HepG2 (cell line): ENCODE data around the gene RPP25L. TPM values are rescaled to one million over a fixed set of nuclear protein-coding genes. Genes with fewer than 3 reads are reported as not detected.

ENCODE experiments used
- ATAC-seq: fragments of 200-7000 bp; cut with Tn5 transposase; 3 replicates; pipeline ENCODE4 v1.9.1; 2020; ENCODE audit warnings: mild to moderate bottlenecking, moderate library complexity
- BruUV-seq: library from RNA; stranded (reverse); fragments of 400-500 nt; replicated peaks from 2 replicates; lab custom pipeline; 2021; lab: Mats Ljungman, UMichigan
- CTCF ChIA-PET: fragments of 300-600 bp; formaldehyde crosslinking; extraction: SDS; loops from one replicate; lab custom pipeline; 2021; ENCODE audit warnings: low total read pairs, inconsistent platforms, low intra/inter-chr PET ratio; lab: Yijun Ruan, JAX
- POLR2A ChIA-PET: fragments of 350-600 bp; sonication (Branson Sonifier 250); formaldehyde crosslinking; loops from one replicate; lab custom pipeline; 2020; ENCODE audit warnings: antibody characterized with exemption, inconsistent platforms; lab: Yijun Ruan, JAX
- DNase-seq: peaks from one replicate; pipeline ENCODE4 v3.0.0-alpha.2; 2015; ENCODE audit warnings: low spot score
- FAIRE-seq: peaks from 3 replicates; lab custom pipeline; 2011; peaks lifted over from hg19 to GRCh38; lab: Jason Lieb, UNC
- H2AFZ ChIP-seq: one replicate; pipeline ENCODE4 v1.6.1; 2011; ENCODE audit warnings: low read length, inconsistent platforms
- H3K27ac ChIP-seq: fragments of 300-600 bp; 3 replicates; pipeline ENCODE4 v1.8.0; 2011; ENCODE audit warnings: mixed run types, mild to moderate bottlenecking, mixed read lengths, low read length, inconsistent platforms; ENCODE audit not compliant: insufficient read depth; ENCODE audit errors: extremely low read length
- H3K27me3 ChIP-seq, 2 experiments: fragments of 200-600 bp in 1 of 2; 2 replicates in 1 of 2; 3 replicates in 1 of 2; pipeline versions ENCODE4 v1.6.0 to v1.8.0; 2011; ENCODE audit warnings: low read length in 2 of 2, mild to moderate bottlenecking in 2 of 2, moderate library complexity in 2 of 2, inconsistent platforms in 1 of 2; ENCODE audit not compliant: insufficient read depth in 2 of 2, control insufficient read depth in 1 of 2
- H3K36me3 ChIP-seq, 2 experiments: fragments of 200-600 bp in 1 of 2; replicated peaks in 1 of 2; 2 replicates in 1 of 2; 3 replicates in 1 of 2; pipeline versions ENCODE4 v1.5.1 to v1.8.0; 2011; ENCODE audit warnings: low read length in 2 of 2, inconsistent platforms in 1 of 2; ENCODE audit not compliant: insufficient read depth in 2 of 2, control insufficient read depth in 1 of 2
- H3K4me1 ChIP-seq: 2 replicates; pipeline ENCODE4 v1.5.1; 2012; ENCODE audit warnings: low read length, inconsistent platforms; ENCODE audit not compliant: insufficient read depth
- H3K4me2 ChIP-seq: 2 replicates; pipeline ENCODE4 v1.6.0; 2011; ENCODE audit warnings: low read depth, low read length, inconsistent platforms
- H3K4me3 ChIP-seq, 3 experiments: fragments of 200-600 bp in 1 of 3; sonication (generic), shearing (Covaris generic) in 1 of 3; replicated peaks in 1 of 3; 2 replicates each; pipeline ENCODE4 v1.5.1; 2011 to 2016; ENCODE audit warnings: low read length in 3 of 3, inconsistent platforms in 2 of 3, low read depth in 2 of 3, mild to moderate bottlenecking in 2 of 3, control low read depth in 1 of 3, mixed read lengths in 1 of 3; ENCODE audit not compliant: insufficient read depth in 1 of 3
- H3K79me2 ChIP-seq: one replicate; pipeline ENCODE4 v1.6.1; 2011; ENCODE audit warnings: low read length, inconsistent platforms; ENCODE audit not compliant: insufficient read depth
- H3K9ac ChIP-seq: 2 replicates; pipeline ENCODE4 v1.6.0; 2011; ENCODE audit warnings: mild to moderate bottlenecking, low read depth, low read length, inconsistent platforms; ENCODE audit not compliant: insufficient read depth
- H3K9me3 ChIP-seq: 2 replicates; pipeline ENCODE4 v1.5.1; 2012; ENCODE audit warnings: mild to moderate bottlenecking, low read length
- H4K20me1 ChIP-seq: 2 replicates; pipeline ENCODE4 v1.6.0; 2011; ENCODE audit warnings: inconsistent platforms, mild to moderate bottlenecking, low read length, moderate library complexity; ENCODE audit not compliant: insufficient read depth
- CTCF ChIP-seq: sonication (generic); formaldehyde crosslinking; IDR thresholded peaks from 2 replicates; pipeline ENCODE4 v1.5.0; 2020; ENCODE audit warnings: mild to moderate bottlenecking, missing genetic modification reagents, moderate library complexity
- MAF1 ChIP-seq: sonication (generic); formaldehyde crosslinking; IDR thresholded peaks from 2 replicates; pipeline ENCODE4 v1.5.0; 2020; ENCODE audit warnings: missing genetic modification reagents, borderline replicate concordance
- MYNN ChIP-seq: sonication (generic); formaldehyde crosslinking; IDR thresholded peaks from 2 replicates; pipeline ENCODE4 v1.4.0; 2020; ENCODE audit warnings: mild to moderate bottlenecking, low read depth, missing genetic modification reagents
- STAG1 ChIP-seq: sonication (generic); formaldehyde crosslinking; IDR thresholded peaks from 2 replicates; pipeline ENCODE4 v1.4.0; 2020; ENCODE audit warnings: missing genetic modification reagents
- ZBTB33 ChIP-seq: sonication (generic); formaldehyde crosslinking; IDR thresholded peaks from 2 replicates; pipeline ENCODE4 v1.4.0; 2020; ENCODE audit warnings: missing genetic modification reagents
- WGBS: methylation state at CpG from one replicate; pipeline ENCODE4 v1.1.6; 2017; ENCODE audit warnings: low lambda C conversion rate; 5-methylcytosine and 5-hydroxymethylcytosine counted together
- in situ Hi-C: cut with HindIII; loops from 2 replicates; pipeline ENCODE4 v1.10.0; 2017; ENCODE audit warnings: low pct_unique_long_range_greater_than_20kb; ENCODE audit not compliant: extremely low pct_ligation_motif_present
- intact Hi-C: fragments of 100-400 bp; cut with micrococcal nuclease; formaldehyde crosslinking; loops from one replicate; pipeline ENCODE4 v1.10.0; 2022; ENCODE audit not compliant: unreplicated experiment
- polyA plus RNA-seq, 8 experiments: library from polyadenylated mRNA; depleted of rRNA in 3 of 8; stranded (reverse) in 7 of 8; unstranded in 1 of 8; fragments of >200 nt; fragmentation: Illumina TruSeq in 4 of 8; extraction: Trizol in 4 of 8; gene quantifications; 2 replicates each; pipeline versions ENCODE4 v1.2.1 to v1.2.3, GENCODE V29; 2011 to 2016; ENCODE audit warnings: low read depth in 4 of 8, missing spikeins in 1 of 8, mixed read lengths in 1 of 8; ENCODE audit not compliant: insufficient read depth in 1 of 8
- total RNA-seq, 5 experiments: library from RNA; depleted of rRNA; stranded (reverse); fragments of >200 nt; fragmentation: Illumina TruSeq; extraction: Trizol; gene quantifications; 2 replicates each; pipeline ENCODE4 v1.2.3, GENCODE V29; 2016; ENCODE audit warnings: low read depth in 1 of 5

The RPP25L gene
- total and polyA plus RNA-seq, 2 of the 13 experiments (the other 11 are each of a cell fraction or from before 2014, with no cell fraction given) = 24.5 to 27.3 TPM

- FAIRE-seq = no peak
Observed at GRCh38 chr9:34562135-34562745, 49.7 kb downstream of the RPP25L start.

More at GRCh38 chr9:34562135-34562745, 49.7 kb downstream of the RPP25L start:
- Histone ChIP-seq H3K9me3 (no peaks in the 10 kb centered on the region), H3K9ac (no peak overlapping the region), H3K4me3 (no peak overlapping the region), H3K4me2 (no peak overlapping the region), H2AFZ (no peak overlapping the region), H3K27ac (no peak overlapping the region), H4K20me1 (no peaks in the 10 kb centered on the region; the same call in 1 of the 2 replicates)
- in situ Hi-C loops (no loop called here), intact Hi-C loops (no loop called here)
- ChIA-PET CTCF (interaction anchor here (1.6 kb wide), 1 partner anchor 29 kb away, joined by 10 read pairs; no protein-coding TSS in a partner anchor), POLR2A (interaction anchor here (1.1 kb wide), 1 partner anchor 60 kb away, joined by 3 read pairs; no protein-coding TSS in a partner anchor)
- WGBS = 17% methylated on average over 6 of the region's 7 CpGs
- BruUV-seq = no TSS peak
- DNase-seq = no peak
- TF ChIP-seq MYNN (CRISPR knock-in tag) = no peak
- TF ChIP-seq CTCF (CRISPR knock-in tag) = peak; percentile 59
- no peak for TF ChIP-seq MAF1
- TF ChIP-seq ZBTB33 = no peak
- TF ChIP-seq STAG1 (CRISPR knock-in tag) = peak; percentile 31; the same call in 1 of the 2 replicates
- TF ChIP-seq, all 625 proteins: peak for 2
- peaks cover 20% of the 10 kb centered on the region for H3K4me1 ChIP-seq
- no peaks in the 10 kb centered on the region for H3K36me3 ChIP-seq
- no peak for ATAC-seq
- H3K79me2 ChIP-seq = no peaks in the 10 kb centered on the region
- peaks cover 2 to 55% of the 10 kb centered on the region in 2 experiments; a peak in 3 of 5 replicates for H3K27me3 ChIP-seq
